Stimulated activated CD8-positive, alpha-beta memory T cell treated with anti-CD3 and anti-CD28 coated beads, Interleukin-4, amount 100 ng/mL, for 24 hours (primary cell): ENCODE results near the gene TNFRSF19.

ENCODE experiments used
- DNase-seq: peaks from one replicate; pipeline ENCODE4 v3.0.0-alpha.2; 2020; ENCODE audit warnings: low read depth

Gene TNFRSF19

GRCh38 chr13:23684647-23685046, 114.4 kb downstream of the TNFRSF19 start:
- DNase-seq = no peak

- no peak for DNase-seq
These were observed 115.2 kb downstream of the TNFRSF19 start for GRCh38 chr13:23685416-23685815.

GRCh38 chr13:23686948-23687347, 116.7 kb downstream of the TNFRSF19 start:
- no peak for DNase-seq

GRCh38 chr13:23687614-23688013, 117.4 kb downstream of the TNFRSF19 start:
- no peak for DNase-seq

GRCh38 chr13:23688336-23688735, 118.1 kb downstream of the TNFRSF19 start:
- no peak for DNase-seq

GRCh38 chr13:23690668-23691067, 120.5 kb downstream of the TNFRSF19 start:
- no peak for DNase-seq

GRCh38 chr13:23692816-23693215, 122.6 kb downstream of the TNFRSF19 start:
- no peak for DNase-seq

- DNase-seq = no peak
These were observed 125.0 kb downstream of the TNFRSF19 start for GRCh38 chr13:23695196-23695595.

- peak; percentile 34 for DNase-seq
These were observed 125.7 kb downstream of the TNFRSF19 start for GRCh38 chr13:23695711-23696464.

GRCh38 chr13:23696610-23697009, 126.4 kb downstream of the TNFRSF19 start:
- DNase-seq = no peak

- DNase-seq = no peak
These were observed 127.6 kb downstream of the TNFRSF19 start for GRCh38 chr13:23697772-23698313.

GRCh38 chr13:23699271-23699670, 129.1 kb downstream of the TNFRSF19 start:
- DNase-seq = no peak

- DNase-seq = no peak
These were observed 131.0 kb downstream of the TNFRSF19 start for GRCh38 chr13:23701186-23701585.

- DNase-seq = no peak
These were observed 131.4 kb downstream of the TNFRSF19 start for GRCh38 chr13:23701636-23702035.

- DNase-seq = no peak
These were observed 133.1 kb downstream of the TNFRSF19 start for GRCh38 chr13:23703246-23703860.

GRCh38 chr13:23705583-23705982, 135.4 kb downstream of the TNFRSF19 start:
- DNase-seq = no peak

- DNase-seq = no peak
These were observed 137.5 kb downstream of the TNFRSF19 start for GRCh38 chr13:23707674-23708073.

GRCh38 chr13:23709536-23709935, 139.3 kb downstream of the TNFRSF19 start:
- DNase-seq = no peak

GRCh38 chr13:23710366-23710765, 140.2 kb downstream of the TNFRSF19 start:
- DNase-seq = no peak

GRCh38 chr13:23711355-23711754, 141.1 kb downstream of the TNFRSF19 start:
- DNase-seq = no peak

- DNase-seq = no peak
These were observed 144.5 kb downstream of the TNFRSF19 start for GRCh38 chr13:23714672-23715071.

GRCh38 chr13:23715092-23715761, 145.0 kb downstream of the TNFRSF19 start:
- DNase-seq = no peak

GRCh38 chr13:23715762-23716235, 145.6 kb downstream of the TNFRSF19 start:
- no peak for DNase-seq
